Uterus (tissue), 4 donors: ENCODE measurements around the gene AHCYL2. TPM values are rescaled to one million over a fixed set of nuclear protein-coding genes. Genes with fewer than 3 reads are reported as not detected.

Experiments
- small RNA-seq: library from RNA; depleted of rRNA; stranded (forward); fragments of <200 nt; gene quantifications from one replicate; pipeline ENCODE3, GENCODE V24; 2016
- total RNA-seq, 4 donors: library from RNA; depleted of rRNA in 3 of 4; stranded (reverse); fragments of >200 nt in 3 of 4; gene quantifications; one replicate each; pipeline versions ENCODE4 v1.1.0 to v1.2.4, GENCODE V29; 2014 to 2023
- donor health status: DM: yes; HTN: yes; CAD: no.

Gene AHCYL2
- total RNA-seq, 4 donors from 2014 or later, result 5.6 to 29.2 (median 23.7) TPM

Small RNAs within 50 kb of the gene (small RNA-seq; reads per million reads assigned to genes)
- not detected for gene AC009244.1
- gene SNRPGP3, result not detected

Other genes starting within 250 kb of the AHCYL2 start
- 10 to 100 TPM; 14.6 to 57.9 (median 31.9) TPM for gene TNPO3, start 169.9 kb upstream of the AHCYL2 start, total RNA-seq
- 1 to 10 TPM in 2 of 4 donors, not detected in 2; 3.9 to 7.0 TPM for gene TSPAN33, start 80.3 kb upstream of the AHCYL2 start, total RNA-seq
- 10 to 100 TPM in 3 of 4 donors, 1 to 10 TPM in 1; 7.4 to 94.6 (median 27.7) TPM for gene SMO, start 36.4 kb upstream of the AHCYL2 start, total RNA-seq
- gene STRIP2, start 209.4 kb downstream of the AHCYL2 start, total RNA-seq, result 1 to 10 TPM in 1 of 4 donors, under 1 TPM in 1, not detected in 2; 0.37 to 2.2 TPM